K562 (cell line): ENCODE measurements around the gene ZNF318. TPM values are rescaled to one million over a fixed set of nuclear protein-coding genes. Genes with fewer than 3 reads are reported as not detected.

Source experiments
- BDP1 ChIP-seq: IDR thresholded peaks from 3 replicates; pipeline ENCODE4 v1.6.1; 2011; ENCODE audit not compliant: insufficient read length, insufficient read depth
- FOXP1 ChIP-seq: sonication (generic); formaldehyde crosslinking; IDR thresholded peaks from 2 replicates; pipeline ENCODE4 v1.8.0; 2022; ENCODE audit warnings: mild to moderate bottlenecking, missing genetic modification reagents
- GTF3C2 ChIP-seq: IDR thresholded peaks from 3 replicates; pipeline ENCODE4 v1.6.1; 2011; ENCODE audit warnings: borderline replicate concordance, mild to moderate bottlenecking, moderate library complexity; ENCODE audit not compliant: insufficient read length; ENCODE audit errors: extremely low read depth
- KLF13 ChIP-seq: fragments of 450-650 bp; IDR thresholded peaks from 2 replicates; pipeline ENCODE4 v1.6.1; 2016; ENCODE audit warnings: missing genetic modification characterization, low read depth, mild to moderate bottlenecking, missing compliant biosample characterization, moderate library complexity, borderline replicate concordance
- POLR2AphosphoS5 ChIP-seq: IDR thresholded peaks from 2 replicates; pipeline ENCODE4 v1.6.1; 2011; ENCODE audit warnings: mild to moderate bottlenecking, low read depth, low read length, moderate library complexity; ENCODE audit not compliant: control insufficient read depth, insufficient read depth
- PPARD ChIP-seq: fragments of 250-450 bp; sonication (Bioruptor Pico); IDR thresholded peaks from 2 replicates; pipeline ENCODE4 v1.8.0; 2022; ENCODE audit warnings: inconsistent platforms, mild to moderate bottlenecking, moderate library complexity
- RBM39 ChIP-seq: fragments of 200-400 bp; formaldehyde crosslinking; optimal IDR thresholded peaks from 2 replicates; pipeline ENCODE3; 2018; ENCODE audit warnings: low read depth, low read length
- SIN3A ChIP-seq, 2 experiments: fragments of 150-350 bp in 1 of 2; IDR thresholded peaks; 2 replicates each; pipeline ENCODE4 v1.6.1; 2011 to 2016; ENCODE audit warnings: borderline replicate concordance in 2 of 2, low read depth in 2 of 2, low read length in 2 of 2, mild to moderate bottlenecking in 2 of 2, moderate library complexity in 2 of 2; ENCODE audit not compliant: control insufficient read depth in 1 of 2
- SNRNP70 ChIP-seq: fragments of 200-400 bp; formaldehyde crosslinking; optimal IDR thresholded peaks from 2 replicates; pipeline ENCODE3; 2017; ENCODE audit warnings: low read depth, low read length
- TARDBP ChIP-seq: fragments of 450-650 bp; IDR thresholded peaks from 2 replicates; pipeline ENCODE4 v1.6.1; 2016
- ZNF134 ChIP-seq: fragments of 250-450 bp; sonication (Bioruptor Pico); conservative IDR thresholded peaks from 2 replicates; pipeline ENCODE4 v1.4.0; 2020
- ZNF311 ChIP-seq: fragments of 250-450 bp; sonication (Bioruptor Pico); IDR thresholded peaks from 2 replicates; pipeline ENCODE4 v1.4.0; 2020; ENCODE audit warnings: mild to moderate bottlenecking, moderate library complexity
- polyA plus RNA-seq, 8 experiments: library from polyadenylated mRNA; depleted of rRNA in 4 of 8; stranded (reverse) in 5 of 8; unstranded in 3 of 8; fragments of >200 nt; fragmentation: Nextera tagmentation in 2 of 8; fragmentation: Illumina TruSeq in 1 of 8; extraction: Ambion mirVana in 2 of 8; extraction: Trizol in 1 of 8; gene quantifications; 2 replicates each; pipeline versions ENCODE4 v1.2.1 to v1.2.3, GENCODE V29; 2011 to 2014; ENCODE audit warnings: inconsistent platforms in 1 of 8, missing spikeins in 1 of 8
- total RNA-seq, 7 experiments: library from RNA; depleted of rRNA in 6 of 7; stranded (reverse); fragments of >200 nt in 6 of 7; fragmentation: Illumina TruSeq in 2 of 7; extraction: Trizol in 2 of 7; gene quantifications; 2 replicates each; pipeline versions ENCODE4 v1.2.1 to v1.2.3, GENCODE V29; 2011 to 2021; ENCODE audit warnings: low replicate concordance in 1 of 7

Gene ZNF318
- total and polyA plus RNA-seq, 9 of the 15 experiments (the other 6 are each of a cell fraction or from before 2014, with no cell fraction given): 3.2 to 19.0 (median 9.2) TPM

DNA sequence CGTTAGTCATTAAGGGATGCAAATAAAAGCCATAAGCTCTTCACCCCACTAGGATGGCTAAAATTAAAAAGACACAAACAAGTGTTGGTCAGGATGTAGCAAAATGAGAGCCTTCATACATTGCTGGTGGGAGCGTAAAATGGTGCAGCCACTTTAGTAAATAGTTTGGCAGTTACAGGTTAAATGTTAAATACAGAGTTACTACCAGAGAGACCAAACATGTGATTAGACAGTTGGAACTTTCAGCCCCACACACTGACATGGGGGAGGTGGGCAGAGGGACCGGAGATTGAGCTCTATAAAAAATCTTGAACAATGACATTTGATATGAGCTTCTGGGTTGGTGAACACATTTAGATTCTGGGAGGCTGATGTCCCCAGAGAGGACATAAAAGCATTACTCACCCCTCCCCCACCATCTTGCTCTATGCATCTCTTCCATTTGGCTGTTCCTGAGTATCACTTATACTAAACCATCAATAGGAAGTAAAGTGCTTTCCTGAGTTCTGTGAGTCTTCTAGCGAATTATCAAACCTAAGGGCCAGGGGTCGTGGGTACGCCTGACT is 20.4 kb upstream of the ZNF318 start (continued):
- no peak for TF ChIP-seq ZNF134 (CRISPR knock-in tag)
- no peak for TF ChIP-seq SNRNP70
- no peak for TF ChIP-seq TARDBP
- TF ChIP-seq BDP1: no peak
- no peak for TF ChIP-seq FOXP1
- no peak for TF ChIP-seq SIN3A (IDR thresholded peaks at IDR 0.05; ENCODE audit: borderline replicate concordance in 2 of 2, control insufficient read depth in 1 of 2, low read depth in 2 of 2, low read length in 2 of 2)
- no peak for TF ChIP-seq RBM39
- TF ChIP-seq GTF3C2: no peak
- TF ChIP-seq ZNF311 (CRISPR knock-in tag): no peak
- TF ChIP-seq PPARD (CRISPR knock-in tag): no peak
- TF ChIP-seq POLR2AphosphoS5: no peak
- TF ChIP-seq KLF13 (tag): no peak
- TF ChIP-seq, all 486 proteins: peak for 0
